ENCODE data around the gene COL25A1.

Gene COL25A1

GRCh38 chr4:109166586-109166985, 135.9 kb downstream of the COL25A1 start:
- DNase-seq (ENCODE audit: low read depth) = no peak
- no peak overlapping the region for H3K4me3 ChIP-seq (ENCODE audit: low read depth, low read length)
- TF ChIP-seq POLR2A (IDR thresholded peaks at IDR 0.05; ENCODE audit: extremely low read depth, insufficient read length) (no peak), MYC (IDR thresholded peaks at IDR 0.05; ENCODE audit: low read depth, low read length) (no peak), CTCF (IDR thresholded peaks at IDR 0.05; ENCODE audit: low read depth, low read length) (no peak)
- TF ChIP-seq, protein P1, sequence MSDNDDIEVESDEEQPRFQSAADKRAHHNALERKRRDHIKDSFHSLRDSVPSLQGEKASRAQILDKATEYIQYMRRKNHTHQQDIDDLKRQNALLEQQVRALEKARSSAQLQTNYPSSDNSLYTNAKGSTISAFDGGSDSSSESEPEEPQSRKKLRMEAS (IDR thresholded peaks at IDR 0.05; ENCODE audit: low read depth, low read length) = no peak

DNA sequence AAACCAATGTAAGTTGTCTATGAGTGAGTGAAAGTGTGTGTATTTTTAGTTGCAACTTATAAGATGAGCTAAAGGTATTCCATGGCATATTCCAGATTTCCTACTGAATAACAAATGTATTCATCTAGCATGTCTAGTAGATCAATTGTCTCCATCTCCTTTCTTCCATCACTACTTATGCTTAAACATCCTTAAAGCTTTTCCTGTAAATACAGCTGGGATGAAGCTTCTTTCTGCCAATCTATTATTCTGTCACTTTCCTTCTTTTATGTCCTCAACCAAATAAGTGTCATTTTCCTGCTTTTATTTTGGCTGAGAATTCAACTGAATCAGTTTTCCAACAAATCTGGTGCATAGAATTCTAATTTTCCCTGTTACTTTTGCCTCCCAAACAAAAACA, 136.3 kb downstream of the COL25A1 start:
- TF ChIP-seq POLR2A (IDR thresholded peaks at IDR 0.05; ENCODE audit: extremely low read depth, insufficient read length) (no peak), MYC (IDR thresholded peaks at IDR 0.05; ENCODE audit: low read depth, low read length) (no peak), CTCF (IDR thresholded peaks at IDR 0.05; ENCODE audit: low read depth, low read length) (no peak)
- TF ChIP-seq, protein P1 (IDR thresholded peaks at IDR 0.05; ENCODE audit: low read depth, low read length) = no peak
- DNase-seq (ENCODE audit: low read depth) = no peak
- no peak overlapping the region for H3K4me3 ChIP-seq (ENCODE audit: low read depth, low read length)

DNA sequence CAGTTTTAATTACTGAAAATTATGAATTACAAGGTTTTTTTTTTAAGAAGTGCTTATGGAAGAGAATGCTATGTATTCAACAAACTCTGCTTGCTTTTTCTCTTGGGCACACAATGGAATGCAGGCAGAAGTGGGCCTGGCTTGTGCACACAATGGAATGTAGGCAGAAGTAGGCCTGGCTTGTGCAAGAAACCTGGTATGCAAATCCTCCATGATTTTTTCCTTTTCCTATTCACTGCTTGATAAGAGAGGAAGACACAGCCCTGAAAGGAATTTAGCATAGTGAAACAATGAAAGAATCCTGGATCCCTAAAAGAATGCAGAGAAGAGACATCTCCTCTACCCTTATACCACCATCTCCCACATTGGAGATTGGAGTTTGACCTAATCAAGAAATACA, 138.4 kb downstream of the COL25A1 start:
- no peak overlapping the region for H3K4me3 ChIP-seq (ENCODE audit: low read depth, low read length)
- TF ChIP-seq, protein P1 (IDR thresholded peaks at IDR 0.05; ENCODE audit: low read depth, low read length) = no peak
- no peak for TF ChIP-seq MYC (IDR thresholded peaks at IDR 0.05; ENCODE audit: low read depth, low read length)
- TF ChIP-seq POLR2A (IDR thresholded peaks at IDR 0.05; ENCODE audit: extremely low read depth, insufficient read length) = no peak
- TF ChIP-seq CTCF (IDR thresholded peaks at IDR 0.05; ENCODE audit: low read depth, low read length) = no peak
- DNase-seq (ENCODE audit: low read depth) = no peak

DNA sequence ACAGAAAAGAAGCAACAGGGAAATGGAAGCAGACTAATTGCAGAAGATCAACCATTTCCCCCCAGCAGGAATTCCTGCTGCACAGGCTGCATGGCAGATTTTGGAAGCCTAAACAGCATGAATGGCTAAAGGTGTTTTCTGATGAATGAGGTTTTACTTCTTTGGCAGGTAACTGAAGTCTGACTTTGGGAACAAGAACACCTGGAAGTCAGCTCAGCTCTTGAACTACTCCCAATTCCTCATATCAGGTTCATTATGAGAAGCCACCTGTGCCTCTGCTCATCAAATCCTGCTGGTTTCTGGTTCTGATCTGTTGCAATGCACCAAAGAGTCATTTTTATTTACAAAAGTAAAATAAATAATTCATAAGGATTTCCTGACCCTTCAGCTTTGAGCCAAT, 139.0 kb downstream of the COL25A1 start:
- H3K4me3 ChIP-seq (ENCODE audit: low read depth, low read length) = no peak overlapping the region
- no peak for TF ChIP-seq MYC (IDR thresholded peaks at IDR 0.05; ENCODE audit: low read depth, low read length)
- TF ChIP-seq, protein P1 (IDR thresholded peaks at IDR 0.05; ENCODE audit: low read depth, low read length) = no peak
- TF ChIP-seq POLR2A (IDR thresholded peaks at IDR 0.05; ENCODE audit: extremely low read depth, insufficient read length) = no peak
- TF ChIP-seq CTCF (IDR thresholded peaks at IDR 0.05; ENCODE audit: low read depth, low read length) = no peak
- no peak for DNase-seq (ENCODE audit: low read depth)

- TF ChIP-seq, protein P1 (IDR thresholded peaks at IDR 0.05; ENCODE audit: low read depth, low read length) = no peak
- TF ChIP-seq MYC (IDR thresholded peaks at IDR 0.05; ENCODE audit: low read depth, low read length) (no peak), POLR2A (IDR thresholded peaks at IDR 0.05; ENCODE audit: extremely low read depth, insufficient read length) (no peak), CTCF (IDR thresholded peaks at IDR 0.05; ENCODE audit: low read depth, low read length) (no peak)
- no peak overlapping the region for H3K4me3 ChIP-seq (ENCODE audit: low read depth, low read length)
- no peak for DNase-seq (ENCODE audit: low read depth)
Measured at GRCh38 chr4:109162759-109163158, 139.7 kb downstream of the COL25A1 start.

DNA sequence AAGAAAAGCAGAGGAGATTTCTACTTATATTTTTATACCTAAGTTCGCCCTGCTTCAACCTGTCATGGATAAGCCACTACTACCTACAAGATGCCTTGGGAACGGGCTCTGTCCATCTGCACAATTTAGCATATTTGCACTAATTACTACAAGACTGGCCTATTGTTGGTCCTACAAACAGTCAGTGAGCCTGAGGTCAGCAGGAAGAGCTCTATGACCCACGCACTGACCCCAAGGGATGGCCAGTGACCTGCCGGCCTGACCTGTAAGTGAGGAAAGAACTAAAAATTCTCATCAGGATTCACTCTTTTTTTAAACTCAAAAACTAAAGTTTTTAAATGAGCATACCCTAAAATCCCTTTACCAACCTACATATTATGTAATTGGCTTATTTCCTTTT, 142.0 kb downstream of the COL25A1 start:
- no peak for DNase-seq (ENCODE audit: low read depth)
- no peak overlapping the region for H3K4me3 ChIP-seq (ENCODE audit: low read depth, low read length)
- TF ChIP-seq, protein P1 (IDR thresholded peaks at IDR 0.05; ENCODE audit: low read depth, low read length) = no peak
- TF ChIP-seq MYC (IDR thresholded peaks at IDR 0.05; ENCODE audit: low read depth, low read length) (no peak), CTCF (IDR thresholded peaks at IDR 0.05; ENCODE audit: low read depth, low read length) (no peak), POLR2A (IDR thresholded peaks at IDR 0.05; ENCODE audit: extremely low read depth, insufficient read length) (no peak)

Measured in NB4 (cell line).